Body of pancreas (tissue), 4 donors: Measurements from ENCODE around the gene TOR1AIP2. TPM values are rescaled to one million over a fixed set of nuclear protein-coding genes. Genes with fewer than 3 reads are reported as not detected.

Source experiments
- ATAC-seq: fragments of 150-250 bp; one replicate; pipeline ENCODE4 v1.9.1; 2016
- DNase-seq, 4 donors: peaks; one replicate each; pipeline ENCODE4 v3.0.0-alpha.2; 2019
- H3K27ac ChIP-seq, 4 donors: fragments of 200-600 bp; sonication (generic); 1 replicate in 3 of 4; 2 replicates in 1 of 4; pipeline versions ENCODE4 v1.5.1 to v1.6.1; 2016 to 2019; ENCODE audit warnings: mild to moderate bottlenecking in 1 of 4, mixed read lengths in 1 of 4, moderate library complexity in 1 of 4
- H3K27me3 ChIP-seq, 2 donors: fragments of 200-600 bp; sonication (generic); one replicate each; pipeline ENCODE4 v1.6.0; 2016; ENCODE audit warnings: mild to moderate bottlenecking in 1 of 2
- H3K36me3 ChIP-seq, 2 donors: fragments of 200-600 bp; sonication (generic); replicated peaks in 1 of 2; 2 replicates each; pipeline ENCODE4 v1.5.1; 2016; ENCODE audit warnings: low read depth in 2 of 2; ENCODE audit not compliant: insufficient read depth in 1 of 2
- H3K4me1 ChIP-seq: fragments of 200-600 bp; sonication (generic); one replicate; pipeline ENCODE4 v1.6.0; 2016
- H3K4me3 ChIP-seq, 2 donors: fragments of 200-600 bp; sonication (generic); 1 replicate in 1 of 2; 2 replicates in 1 of 2; pipeline ENCODE4 v1.5.1; 2016 to 2019
- H3K9me3 ChIP-seq, 3 donors: fragments of 200-600 bp; sonication (generic); 1 replicate in 2 of 3; 2 replicates in 1 of 3; pipeline ENCODE4 v1.5.1; 2016
- POLR2A ChIP-seq, 3 donors: fragments of 450-650 bp; IDR thresholded peaks; one replicate each; pipeline ENCODE4 v1.6.1; 2016; ENCODE audit warnings: antibody characterized with exemption in 3 of 3, mild to moderate bottlenecking in 2 of 3
- WGBS, 2 donors: methylation state at CpG; one replicate each; pipeline ENCODE4 v1.1.5; 2017; 5-methylcytosine and 5-hydroxymethylcytosine counted together
- intact Hi-C: fragments of 100-400 bp; cut with DNase I; formaldehyde crosslinking; loops from one replicate; pipeline ENCODE4 v1.15.1; 2023
- total RNA-seq, 2 donors: library from RNA; depleted of rRNA; stranded (reverse); fragments of >200 nt; gene quantifications; one replicate each; pipeline ENCODE4 v1.1.0, GENCODE V29; 2016
- TF ChIP-seq, protein P1 (sequence below), 7 experiments: fragments of 450-650 bp in 4 of 7; fragments of 200-600 bp in 3 of 7; sonication (generic) in 3 of 7; IDR thresholded peaks; one replicate each; pipeline ENCODE4 v1.5.1; 2016 to 2019; ENCODE audit warnings: antibody characterized with exemption in 7 of 7

TOR1AIP2 gene
- total RNA-seq = 10 to 100 TPM; 44.1 to 44.8 TPM

DNA sequence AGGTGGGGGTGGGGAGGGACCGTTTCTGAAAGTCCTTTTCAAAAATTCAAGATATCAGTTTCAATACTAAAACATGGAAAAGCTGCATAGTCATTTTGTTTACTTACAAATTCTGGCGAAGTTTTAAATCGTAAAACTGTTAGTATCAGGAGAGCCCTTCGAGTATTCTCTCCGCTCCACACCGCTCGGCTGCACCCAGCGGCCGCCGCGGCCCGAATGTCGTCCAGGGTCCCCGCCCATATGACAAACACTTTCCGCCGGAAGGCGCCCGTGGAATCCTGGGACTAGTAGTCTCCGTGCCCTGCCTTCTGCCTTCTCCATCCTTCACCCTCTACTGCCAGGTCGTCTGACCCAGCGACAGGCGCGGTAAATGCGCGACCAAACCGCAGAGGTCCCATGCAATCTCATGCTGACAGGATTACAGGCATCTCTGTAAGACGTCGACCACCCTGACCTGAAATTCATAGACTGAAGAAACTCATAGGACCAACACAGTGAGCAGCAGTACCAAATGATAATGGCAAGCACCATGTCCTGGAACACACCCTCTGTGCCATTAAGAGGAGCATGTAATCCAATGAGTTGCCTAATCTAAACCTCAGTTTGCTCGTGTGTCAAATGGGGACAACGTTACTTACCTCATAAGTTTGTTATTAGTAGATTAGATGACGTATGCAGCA, at the start of gene TOR1AIP2:
Gene TOR1AIP2 (minus strand): TSS at position 218 of the 680 bp plus-strand sequence. CDS start 25,138 bp downstream, outside the sequence.
- intact Hi-C loops = no loop called here
- H3K27ac ChIP-seq = peak within 1 kb of the TSS; percentile 55 to 89 (median 76)
- peaks cover 58% of the 10 kb centered on the region for H3K4me1 ChIP-seq
- TF ChIP-seq, protein P1, sequence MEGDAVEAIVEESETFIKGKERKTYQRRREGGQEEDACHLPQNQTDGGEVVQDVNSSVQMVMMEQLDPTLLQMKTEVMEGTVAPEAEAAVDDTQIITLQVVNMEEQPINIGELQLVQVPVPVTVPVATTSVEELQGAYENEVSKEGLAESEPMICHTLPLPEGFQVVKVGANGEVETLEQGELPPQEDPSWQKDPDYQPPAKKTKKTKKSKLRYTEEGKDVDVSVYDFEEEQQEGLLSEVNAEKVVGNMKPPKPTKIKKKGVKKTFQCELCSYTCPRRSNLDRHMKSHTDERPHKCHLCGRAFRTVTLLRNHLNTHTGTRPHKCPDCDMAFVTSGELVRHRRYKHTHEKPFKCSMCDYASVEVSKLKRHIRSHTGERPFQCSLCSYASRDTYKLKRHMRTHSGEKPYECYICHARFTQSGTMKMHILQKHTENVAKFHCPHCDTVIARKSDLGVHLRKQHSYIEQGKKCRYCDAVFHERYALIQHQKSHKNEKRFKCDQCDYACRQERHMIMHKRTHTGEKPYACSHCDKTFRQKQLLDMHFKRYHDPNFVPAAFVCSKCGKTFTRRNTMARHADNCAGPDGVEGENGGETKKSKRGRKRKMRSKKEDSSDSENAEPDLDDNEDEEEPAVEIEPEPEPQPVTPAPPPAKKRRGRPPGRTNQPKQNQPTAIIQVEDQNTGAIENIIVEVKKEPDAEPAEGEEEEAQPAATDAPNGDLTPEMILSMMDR (IDR thresholded peaks at IDR 0.05) = peak in 3 of 7 experiments; percentile 7 to 19 (median 12)
- TF ChIP-seq POLR2A (IDR thresholded peaks at IDR 0.05) = peak; percentile 89 to 99 (median 98)
- no peaks in the 10 kb centered on the region for H3K27me3 ChIP-seq
- peak within 1 kb of the TSS; percentile 45 to 68 for H3K4me3 ChIP-seq
- DNase-seq (peak; percentile 87 to 91 (median 88)), ATAC-seq (peak; percentile 57)
- H3K9me3 ChIP-seq = no peaks in the 10 kb centered on the region
- no peaks in the 10 kb centered on the region for H3K36me3 ChIP-seq
- WGBS, 2 donors = 4 to 5% methylated on average over 17 to 31 of the region's 31 CpGs

DNA sequence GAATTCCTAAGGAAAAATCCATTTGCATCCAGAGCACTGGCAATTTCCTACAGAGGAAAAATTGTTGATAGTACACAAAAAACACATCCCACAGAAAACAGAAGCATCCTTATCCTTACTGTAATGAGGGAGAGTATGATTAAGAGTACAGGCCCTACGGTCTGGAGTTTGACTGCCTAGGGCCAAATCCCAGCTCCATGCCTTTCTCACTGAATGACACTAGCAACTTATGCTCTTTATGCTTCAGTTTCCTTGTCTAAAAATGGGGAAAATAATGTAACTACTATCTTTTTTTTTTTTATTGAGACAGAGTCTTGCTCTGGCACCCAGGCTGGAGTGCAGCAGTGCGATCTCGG, 49.2 kb upstream of the TOR1AIP2 start:
- DNase-seq (no peak), ATAC-seq (no peak)
- Histone ChIP-seq H3K4me1 (peaks cover 19% of the 10 kb centered on the region), H3K4me3 (no peak overlapping the region), H3K27me3 (no peaks in the 10 kb centered on the region), H3K9me3 (no peaks in the 10 kb centered on the region), H3K27ac (no peak overlapping the region), H3K36me3 (no peaks in the 10 kb centered on the region)
- intact Hi-C loops = no loop called here
- 92 to 100% methylated on average over 3 of the region's 3 CpGs for WGBS, 2 donors
- no peak for TF ChIP-seq POLR2A (IDR thresholded peaks at IDR 0.05)
- TF ChIP-seq, protein P1 (IDR thresholded peaks at IDR 0.05) = no peak

DNA sequence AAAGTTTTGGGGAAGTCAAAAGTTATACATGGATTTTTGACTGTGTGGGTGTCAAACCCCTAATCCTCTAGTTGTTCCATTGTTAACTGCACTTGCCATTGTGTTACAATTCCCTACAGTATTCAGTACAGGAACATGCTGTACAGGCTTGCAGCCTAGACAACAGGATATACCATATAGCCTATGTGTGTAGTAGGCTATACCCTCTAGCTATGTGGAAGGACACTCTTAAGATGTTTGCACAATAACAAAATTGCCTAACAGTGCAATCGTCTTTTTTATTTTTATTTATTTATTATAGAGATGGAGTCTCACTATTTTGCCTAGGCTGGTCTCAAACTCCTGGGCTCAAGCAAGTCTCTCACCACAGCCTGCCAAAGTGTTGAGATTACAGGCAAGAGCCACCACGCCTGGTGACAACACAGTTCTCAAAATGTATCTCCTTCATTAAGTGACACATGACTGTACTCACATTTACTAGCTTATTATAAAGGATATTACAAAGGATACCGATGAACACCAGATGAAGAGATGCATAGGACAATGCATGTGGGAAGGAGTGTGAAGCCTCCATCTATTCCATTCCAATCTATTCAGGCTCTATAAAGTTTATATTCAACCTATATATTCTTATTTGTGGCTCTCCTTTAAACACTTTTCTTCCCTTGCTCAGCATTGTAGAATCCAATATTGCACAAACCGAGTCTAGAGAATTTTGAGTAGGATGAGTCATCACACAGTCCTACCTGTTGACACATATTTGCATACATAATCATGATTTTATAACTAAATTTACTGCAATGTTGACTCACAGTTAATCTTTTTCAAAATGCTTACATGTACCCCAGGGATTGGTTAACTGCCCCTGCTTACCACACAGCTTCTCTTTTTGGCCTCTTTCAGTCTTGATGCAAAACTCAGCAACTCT, 48.6 kb upstream of the TOR1AIP2 start:
- H3K27ac ChIP-seq = no peak overlapping the region
- ATAC-seq (no peak), DNase-seq (no peak)
- TF ChIP-seq POLR2A (IDR thresholded peaks at IDR 0.05) = no peak
- no peaks in the 10 kb centered on the region for H3K27me3 ChIP-seq
- intact Hi-C loops = no loop called here
- no peaks in the 10 kb centered on the region for H3K9me3 ChIP-seq
- H3K4me3 ChIP-seq = no peak overlapping the region
- H3K36me3 ChIP-seq = no peaks in the 10 kb centered on the region
- H3K4me1 ChIP-seq = peaks cover 13% of the 10 kb centered on the region
- whole genome bisulfite sequencing, 2 donors = 76 to 80% methylated on average over 4 of the region's 4 CpGs

DNA sequence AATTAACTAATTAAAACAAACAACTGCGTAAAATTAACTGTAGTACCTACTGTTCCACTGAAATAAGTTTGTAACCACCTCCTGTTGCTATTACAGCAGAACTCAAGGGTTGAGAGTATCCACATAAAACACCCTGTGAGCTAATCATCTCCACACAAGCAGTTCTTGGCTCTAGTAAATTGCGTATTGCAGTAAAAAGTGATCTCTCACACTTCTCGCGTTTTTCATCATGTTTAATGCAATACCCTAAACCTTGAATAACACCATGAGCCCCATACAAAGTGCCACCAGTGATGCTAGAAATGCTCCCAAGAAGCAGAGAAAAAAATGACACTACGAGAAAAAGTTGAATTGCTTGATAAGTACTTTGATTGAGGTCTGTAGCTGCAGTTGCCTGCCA, 47.7 kb upstream of the TOR1AIP2 start:
- Histone ChIP-seq H3K4me3 (no peak overlapping the region), H3K36me3 (no peaks in the 10 kb centered on the region), H3K27me3 (no peaks in the 10 kb centered on the region), H3K9me3 (no peaks in the 10 kb centered on the region), H3K27ac (no peak overlapping the region), H3K4me1 (peaks cover 11% of the 10 kb centered on the region)
- ATAC-seq (no peak), DNase-seq (no peak)
- intact Hi-C loops = no loop called here
- TF ChIP-seq POLR2A (IDR thresholded peaks at IDR 0.05) = no peak
- TF ChIP-seq, protein P1 (IDR thresholded peaks at IDR 0.05) = no peak
- WGBS, 2 donors = 81 to 88% methylated on average over 5 of the region's 5 CpGs

DNA sequence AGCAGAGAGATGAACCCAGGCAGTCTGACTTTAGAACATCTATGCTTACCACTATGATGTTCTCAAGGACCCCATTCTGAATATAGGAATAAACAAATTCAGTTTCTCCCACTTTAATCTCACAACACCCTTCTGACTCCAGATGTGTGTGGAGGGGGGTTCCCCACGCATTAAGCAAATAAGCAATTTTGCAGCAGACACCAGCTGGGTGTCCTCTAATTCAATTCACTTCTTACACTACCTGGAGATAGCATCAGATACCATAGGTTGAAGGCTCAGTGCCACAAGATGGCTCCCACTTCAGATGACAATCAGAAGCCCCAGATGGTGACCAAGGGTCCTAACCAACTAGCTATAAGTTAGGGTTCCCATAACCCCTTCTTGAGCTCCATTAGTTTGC, 46.7 kb upstream of the TOR1AIP2 start:
- intact Hi-C loops = no loop called here
- Histone ChIP-seq H3K4me1 (peaks cover under 1% of the 10 kb centered on the region), H3K27ac (no peak overlapping the region), H3K36me3 (peaks cover 0 to 4% of the 10 kb centered on the region in 2 donors), H3K27me3 (no peaks in the 10 kb centered on the region), H3K4me3 (no peak overlapping the region), H3K9me3 (no peaks in the 10 kb centered on the region)
- WGBS, 2 donors = 79 to 89% methylated on average over 1 of the region's 1 CpG
- TF ChIP-seq, protein P1 (IDR thresholded peaks at IDR 0.05) = no peak
- TF ChIP-seq POLR2A (IDR thresholded peaks at IDR 0.05) = no peak
- no peak for ATAC-seq
- no peak for DNase-seq
